Measurements from ENCODE around the gene KCNQ5.

DNA sequence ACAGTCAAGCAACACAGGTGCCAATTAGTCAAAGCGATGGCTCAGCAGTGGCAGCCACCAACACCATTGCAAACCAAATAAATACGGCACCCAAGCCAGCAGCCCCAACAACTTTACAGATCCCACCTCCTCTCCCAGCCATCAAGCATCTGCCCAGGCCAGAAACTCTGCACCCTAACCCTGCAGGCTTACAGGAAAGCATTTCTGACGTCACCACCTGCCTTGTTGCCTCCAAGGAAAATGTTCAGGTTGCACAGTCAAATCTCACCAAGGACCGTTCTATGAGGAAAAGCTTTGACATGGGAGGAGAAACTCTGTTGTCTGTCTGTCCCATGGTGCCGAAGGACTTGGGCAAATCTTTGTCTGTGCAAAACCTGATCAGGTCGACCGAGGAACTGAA is 572.9 kb downstream of the KCNQ5 start:
- TF ChIP-seq CTCF (IDR thresholded peaks at IDR 0.05) (no peak), POLR2A (IDR thresholded peaks at IDR 0.05) (no peak)
